Effector memory CD8-positive, alpha-beta T cell (primary cell): ENCODE results near the gene SV2A.
"Not testable (repeated sequence)": the region's sequence is repeated elsewhere in the genome, so short reads cannot be mapped to it uniquely, and the experiment has no call there.

Source experiments
- ATAC-seq: fragments of 150-1000 bp; cut with Tn5 transposase; replicated peaks from 2 replicates; pipeline ENCODE4 v1.10.0; 2021; ENCODE audit warnings: mild to moderate bottlenecking, moderate library complexity
- DNase-seq, 3 experiments: peaks; one replicate each; pipeline ENCODE4 v3.0.0; 2021
- H3K27ac Mint-ChIP-seq, 2 donors: one replicate each; pipeline ENCODE4 v1.8.0; 2022; ENCODE audit warnings: mild to moderate bottlenecking in 2 of 2, mixed read lengths in 2 of 2, moderate library complexity in 2 of 2
- H3K27me3 Mint-ChIP-seq, 2 donors: one replicate each; pipeline ENCODE4 v1.8.0; 2022; ENCODE audit warnings: mixed read lengths in 2 of 2
- H3K36me3 Mint-ChIP-seq: one replicate; pipeline ENCODE4 v1.8.0; 2022; ENCODE audit warnings: mild to moderate bottlenecking, moderate library complexity, mixed read lengths; ENCODE audit not compliant: insufficient read depth
- H3K4me1 Mint-ChIP-seq, 2 donors: one replicate each; pipeline ENCODE4 v1.8.0; 2022; ENCODE audit warnings: low read depth in 2 of 2, mixed read lengths in 2 of 2
- H3K4me3 Mint-ChIP-seq, 2 donors: one replicate each; pipeline ENCODE4 v1.8.0; 2022; ENCODE audit warnings: mild to moderate bottlenecking in 2 of 2, mixed read lengths in 2 of 2, moderate library complexity in 2 of 2
- H3K9me3 Mint-ChIP-seq, 2 donors: one replicate each; pipeline ENCODE4 v1.8.0; 2022; ENCODE audit warnings: mixed read lengths in 2 of 2

The SV2A gene

DNA sequence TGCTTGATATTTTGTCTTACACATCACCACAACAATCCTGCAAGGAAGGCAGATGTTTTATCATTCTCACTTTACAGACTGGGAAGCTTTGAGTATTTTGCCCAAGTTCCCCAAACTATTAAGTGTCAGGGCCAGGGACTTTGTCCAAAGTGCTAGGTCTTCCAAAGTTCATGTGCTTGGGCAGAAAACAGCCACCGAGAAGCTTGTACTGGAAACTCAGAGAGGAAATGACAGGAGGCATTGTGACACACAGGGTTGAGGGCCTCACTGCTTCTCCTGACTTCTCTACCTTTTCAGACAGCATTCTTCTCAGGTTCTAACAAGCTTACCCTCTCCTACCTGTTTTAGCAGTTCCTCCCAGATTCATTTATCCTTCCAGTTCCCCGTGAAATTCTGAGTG is 50.8 kb downstream of the SV2A start:
- not testable (repeated sequence) for H3K4me1 Mint-ChIP-seq

DNA sequence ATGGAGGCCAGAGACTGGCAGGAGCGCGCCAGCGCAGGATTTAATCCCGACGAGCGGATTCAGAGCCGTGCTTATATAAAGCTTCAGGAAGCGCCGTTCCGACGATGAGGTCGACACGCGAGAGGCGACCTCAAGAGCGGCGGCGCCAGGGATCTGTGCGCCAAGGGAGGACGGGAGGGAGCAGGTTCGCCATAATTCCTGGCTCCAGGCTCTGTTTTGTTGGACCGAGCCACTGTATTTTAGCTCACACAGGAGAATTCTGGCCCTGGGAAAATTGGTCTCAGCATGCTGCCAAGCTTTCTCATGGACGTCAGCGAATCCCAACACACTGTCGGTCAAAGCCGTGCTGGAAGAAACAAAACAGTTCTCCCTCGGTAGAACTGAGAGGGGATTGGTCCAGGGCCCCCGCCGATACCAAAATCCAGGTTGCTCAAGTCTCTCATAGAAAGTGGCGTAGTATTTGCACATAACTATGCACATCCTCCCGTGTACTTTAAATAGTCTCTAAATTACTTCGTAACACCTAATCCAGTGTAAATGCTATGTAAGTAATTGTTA is 56.1 kb downstream of the SV2A start:
- ATAC-seq, result peak; percentile 15
- H3K27ac Mint-ChIP-seq, H3K9me3 Mint-ChIP-seq, H3K4me1 Mint-ChIP-seq, DNase-seq, H3K27me3 Mint-ChIP-seq, H3K36me3 Mint-ChIP-seq, H3K4me3 Mint-ChIP-seq: not testable (repeated sequence)

More for the DNA sequence above, 50.8 kb downstream of the SV2A start:
- not testable (repeated sequence) for H3K4me3 Mint-ChIP-seq, H3K9me3 Mint-ChIP-seq, DNase-seq, ATAC-seq, H3K27me3 Mint-ChIP-seq, H3K27ac Mint-ChIP-seq, H3K36me3 Mint-ChIP-seq

DNA sequence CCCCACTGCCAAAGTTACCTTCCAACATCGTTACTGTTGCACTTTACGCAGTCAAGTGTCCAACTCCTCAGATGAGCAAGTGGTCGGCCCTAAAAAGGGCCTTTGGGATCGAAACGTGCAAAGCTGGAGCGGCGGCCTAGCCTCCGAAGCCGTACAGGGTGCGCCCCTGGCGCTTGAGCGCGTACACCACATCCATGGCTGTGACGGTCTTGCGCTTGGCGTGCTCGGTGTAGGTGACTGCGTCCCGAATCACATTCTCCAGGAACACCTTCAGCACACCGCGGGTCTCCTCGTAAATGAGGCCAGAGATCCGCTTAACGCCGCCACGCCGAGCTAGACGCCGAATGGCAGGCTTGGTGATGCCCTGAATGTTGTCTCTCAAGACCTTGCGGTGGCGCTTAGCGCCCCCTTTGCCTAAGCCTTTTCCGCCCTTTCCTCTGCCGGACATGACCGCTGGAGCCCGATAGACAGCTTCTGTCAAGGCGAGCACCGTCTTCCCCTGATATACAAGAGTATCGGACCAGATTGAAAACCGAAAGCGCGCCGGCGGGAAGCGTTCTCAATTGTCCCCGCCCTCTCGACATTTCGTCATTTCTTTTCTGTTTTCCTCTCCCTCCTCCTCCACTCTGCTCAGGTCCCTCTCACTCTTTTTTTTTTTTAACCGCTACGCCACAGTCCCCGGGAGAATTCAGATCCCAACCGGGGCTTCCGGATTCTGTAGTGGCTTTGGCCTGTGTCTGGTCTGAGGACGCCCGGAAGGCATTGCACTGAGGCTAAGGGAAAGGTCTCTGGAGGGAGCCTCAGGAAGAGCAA is 56.8 kb downstream of the SV2A start:
- not testable (repeated sequence) for H3K27me3 Mint-ChIP-seq, H3K9me3 Mint-ChIP-seq, H3K4me1 Mint-ChIP-seq, H3K36me3 Mint-ChIP-seq, DNase-seq, H3K4me3 Mint-ChIP-seq, H3K27ac Mint-ChIP-seq
- peak; percentile 80 for ATAC-seq

DNA sequence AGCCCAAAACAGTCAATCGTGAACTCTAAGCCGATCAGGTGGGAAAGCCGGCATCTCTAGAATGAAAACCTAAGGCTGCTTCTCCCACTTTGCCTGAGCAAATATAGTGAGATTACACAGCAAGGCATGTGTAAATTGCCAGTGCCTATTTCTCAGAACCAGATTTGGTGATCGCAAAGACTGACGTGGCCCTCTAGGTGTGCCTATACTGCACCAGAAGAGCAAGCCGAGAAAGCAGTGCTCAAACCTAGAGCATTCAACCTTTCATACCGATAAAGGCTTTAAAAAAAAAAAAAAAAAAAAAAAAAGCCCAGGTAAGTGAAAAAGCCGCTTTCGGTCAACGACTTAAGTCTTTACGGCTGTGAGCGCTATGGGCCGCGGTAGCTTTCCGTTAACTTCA is 57.4 kb downstream of the SV2A start:
- not testable (repeated sequence) for H3K36me3 Mint-ChIP-seq, DNase-seq, H3K4me3 Mint-ChIP-seq, H3K9me3 Mint-ChIP-seq, H3K27ac Mint-ChIP-seq, H3K4me1 Mint-ChIP-seq, H3K27me3 Mint-ChIP-seq
- ATAC-seq, result peak; percentile 25
